H9 (cell line): Measurements from ENCODE around the gene KAT6B. TPM values are rescaled to one million over a fixed set of nuclear protein-coding genes. Genes with fewer than 3 reads are reported as not detected.

Experiments
- DNase-seq: peaks from one replicate; pipeline ENCODE4 v3.0.0-alpha.2; 2017
- H2AFZ ChIP-seq: one replicate; pipeline ENCODE4 v1.6.1; 2013; ENCODE audit warnings: mild to moderate bottlenecking, low read length, control low read depth, moderate library complexity
- H2AK5ac ChIP-seq: 2 replicates; pipeline ENCODE4 v1.6.1; 2013; ENCODE audit warnings: low read length, control low read depth, mixed read lengths; ENCODE audit not compliant: insufficient read length
- H2BK120ac ChIP-seq: one replicate; pipeline ENCODE4 v1.6.1; 2013; ENCODE audit warnings: low read depth, mild to moderate bottlenecking, low read length, control low read depth, inconsistent platforms; ENCODE audit not compliant: poor library complexity, severe bottlenecking
- H2BK12ac ChIP-seq: 2 replicates; pipeline ENCODE4 v1.6.1; 2013; ENCODE audit warnings: low read length, control low read depth, mixed read lengths, low read depth; ENCODE audit not compliant: insufficient read length
- H2BK15ac ChIP-seq: 2 replicates; pipeline ENCODE4 v1.6.1; 2013; ENCODE audit warnings: low read depth, low read length, control low read depth
- H2BK20ac ChIP-seq: one replicate; pipeline ENCODE4 v1.6.1; 2013; ENCODE audit warnings: low read depth, mild to moderate bottlenecking, low read length, control low read depth, inconsistent platforms; ENCODE audit not compliant: poor library complexity, severe bottlenecking
- H2BK5ac ChIP-seq: 2 replicates; pipeline ENCODE4 v1.6.1; 2013; ENCODE audit warnings: low read length, control low read depth, mixed read lengths; ENCODE audit not compliant: insufficient read length
- H3K14ac ChIP-seq: 2 replicates; pipeline ENCODE4 v1.6.1; 2013; ENCODE audit warnings: low read length, control low read depth; ENCODE audit not compliant: insufficient read depth
- H3K18ac ChIP-seq: 2 replicates; pipeline ENCODE4 v1.6.1; 2013; ENCODE audit warnings: low read depth, mild to moderate bottlenecking, mixed read lengths, low read length, control low read depth; ENCODE audit not compliant: insufficient read length
- H3K23ac ChIP-seq: 2 replicates; pipeline ENCODE4 v1.6.1; 2013; ENCODE audit warnings: low read length, control low read depth, mixed read lengths, low read depth; ENCODE audit not compliant: insufficient read length
- H3K23me2 ChIP-seq: 2 replicates; pipeline ENCODE4 v1.6.1; 2013; ENCODE audit warnings: low read depth, mild to moderate bottlenecking, mixed read lengths, low read length, control low read depth; ENCODE audit not compliant: insufficient read length, poor library complexity, severe bottlenecking
- H3K27ac ChIP-seq: 2 replicates; pipeline ENCODE4 v1.5.1; 2013; ENCODE audit warnings: low read length, control low read depth, mixed read lengths, low read depth; ENCODE audit not compliant: insufficient read length
- H3K27me3 ChIP-seq: 2 replicates; pipeline ENCODE4 v1.6.1; 2013; ENCODE audit warnings: low read length, control low read depth, inconsistent platforms; ENCODE audit not compliant: insufficient read depth
- H3K4ac ChIP-seq: 2 replicates; pipeline ENCODE4 v1.6.1; 2013; ENCODE audit warnings: low read depth, mild to moderate bottlenecking, control low read depth, inconsistent platforms, low read length, moderate library complexity
- H3K4me1 ChIP-seq: 2 replicates; pipeline ENCODE4 v1.6.1; 2013; ENCODE audit warnings: low read length, control low read depth, inconsistent platforms; ENCODE audit not compliant: insufficient read depth
- H3K4me2 ChIP-seq: 2 replicates; pipeline ENCODE4 v1.6.1; 2013; ENCODE audit warnings: low read length, control low read depth, mixed read lengths; ENCODE audit not compliant: insufficient read length, insufficient read depth
- H3K56ac ChIP-seq: 2 replicates; pipeline ENCODE4 v1.6.1; 2013; ENCODE audit warnings: low read depth, mild to moderate bottlenecking, mixed read lengths, low read length, control low read depth; ENCODE audit not compliant: insufficient read length
- H3K79me1 ChIP-seq: 2 replicates; pipeline ENCODE4 v1.6.1; 2013; ENCODE audit warnings: low read depth, mild to moderate bottlenecking, moderate library complexity, low read length, control low read depth, inconsistent platforms; ENCODE audit not compliant: insufficient read depth, poor library complexity, severe bottlenecking
- H3K79me2 ChIP-seq: 2 replicates; pipeline ENCODE4 v1.6.1; 2013; ENCODE audit warnings: low read length, control low read depth, inconsistent platforms; ENCODE audit not compliant: insufficient read depth
- H3K9ac ChIP-seq: 2 replicates; pipeline ENCODE4 v1.6.1; 2013; ENCODE audit warnings: low read length, control low read depth, mixed read lengths; ENCODE audit not compliant: insufficient read length; ENCODE audit errors: extremely low read depth
- H3K9me3 ChIP-seq: one replicate; pipeline ENCODE4 v1.6.1; 2013; ENCODE audit warnings: low read depth, low read length, inconsistent platforms; ENCODE audit not compliant: control insufficient read depth
- H3T11ph ChIP-seq: one replicate; pipeline ENCODE4 v1.6.1; 2013; ENCODE audit warnings: mild to moderate bottlenecking, low read length, control low read depth, inconsistent platforms
- H4K20me1 ChIP-seq: one replicate; pipeline ENCODE4 v1.6.1; 2013; ENCODE audit not compliant: control insufficient read depth, insufficient read length, insufficient read depth
- H4K5ac ChIP-seq: 2 replicates; pipeline ENCODE4 v1.6.1; 2013; ENCODE audit warnings: low read depth, mild to moderate bottlenecking, mixed read lengths, low read length, control low read depth; ENCODE audit not compliant: insufficient read length
- H4K8ac ChIP-seq: replicated peaks from 2 replicates; pipeline ENCODE4 v1.6.1; 2013; ENCODE audit warnings: low read length, control low read depth, mixed read lengths, low read depth; ENCODE audit not compliant: insufficient read length
- H4K91ac ChIP-seq: 2 replicates; pipeline ENCODE4 v1.6.1; 2013; ENCODE audit warnings: low read depth, mild to moderate bottlenecking, moderate library complexity, mixed read lengths, low read length, control low read depth; ENCODE audit not compliant: insufficient read length
- H3K27ac Mint-ChIP-seq, 3 experiments: 2 replicates in 2 of 3; 3 replicates in 1 of 3; pipeline ENCODE4 v1.8.0; 2020 to 2021; ENCODE audit warnings: mixed read lengths in 3 of 3, mild to moderate bottlenecking in 1 of 3, moderate library complexity in 1 of 3
- H3K27me3 Mint-ChIP-seq: 2 replicates; pipeline ENCODE4 v1.8.0; 2021; ENCODE audit warnings: low read depth, mild to moderate bottlenecking, moderate library complexity, mixed read lengths
- H3K36me3 Mint-ChIP-seq, 3 experiments: 2 replicates in 2 of 3; 3 replicates in 1 of 3; pipeline ENCODE4 v1.8.0; 2020 to 2021; ENCODE audit warnings: low read depth in 3 of 3, mixed read lengths in 3 of 3; ENCODE audit not compliant: insufficient read depth in 1 of 3
- H3K4me1 Mint-ChIP-seq, 2 experiments: 2 replicates each; pipeline ENCODE4 v1.8.0; 2020; ENCODE audit warnings: mixed read lengths in 2 of 2
- H3K4me3 Mint-ChIP-seq, 2 experiments: 2 replicates in 1 of 2; 3 replicates in 1 of 2; pipeline ENCODE4 v1.8.0; 2020 to 2021; ENCODE audit warnings: mild to moderate bottlenecking in 2 of 2, mixed read lengths in 2 of 2, moderate library complexity in 1 of 2
- H3K9me3 Mint-ChIP-seq, 2 experiments: 2 replicates in 1 of 2; 3 replicates in 1 of 2; pipeline ENCODE4 v1.8.0; 2020; ENCODE audit warnings: mild to moderate bottlenecking in 2 of 2, mixed read lengths in 2 of 2, moderate library complexity in 1 of 2
- CTCF ChIP-seq: fragments of 200-600 bp; sonication (generic); conservative IDR thresholded peaks from 3 replicates; pipeline ENCODE4 v1.8.0; 2021; ENCODE audit warnings: antibody characterized with exemption, mild to moderate bottlenecking
- WGBS: extraction: QIAGEN DNeasy Blood & Tissue Kit; methylation state at CpG from one replicate; pipeline ENCODE4 v1.1.7; 2013; ENCODE audit warnings: missing lambda C conversion rate, low lambda C conversion rate, mixed read lengths; ENCODE audit not compliant: insufficient read length; ENCODE audit errors: extremely low coverage; 5-methylcytosine and 5-hydroxymethylcytosine counted together
- total RNA-seq: library from RNA; stranded (reverse); gene quantifications from 2 replicates; pipeline ENCODE4 v1.2.1, GENCODE V29; 2021

The KAT6B gene
- total RNA-seq, 1 experiment from 2014 or later: 34.2 TPM

- Histone ChIP-seq H2BK120ac (no peak overlapping the region), H3K4me2 (no peak overlapping the region), H3K56ac (no peak overlapping the region), H3K14ac (no peak overlapping the region), H3K18ac (no peak overlapping the region), H3K9me3 (no peaks in the 10 kb centered on the region), H2BK15ac (no peak overlapping the region), H3K4me1 (peaks cover 3% of the 10 kb centered on the region; the same call in 1 of the 2 replicates), H2AFZ (no peak overlapping the region), H2AK5ac (no peak overlapping the region), H3K23ac (no peak overlapping the region), H4K91ac (no peak overlapping the region), H4K8ac (no peak overlapping the region), H3K23me2 (no peaks in the 10 kb centered on the region), H3T11ph (no peak overlapping the region), H2BK20ac (no peak overlapping the region), H3K79me2 (no peaks in the 10 kb centered on the region), H2BK12ac (no peak overlapping the region), H3K9ac (no peak overlapping the region), H3K27me3 (no peaks in the 10 kb centered on the region), H3K79me1 (no peaks in the 10 kb centered on the region), H3K4ac (no peak overlapping the region), H4K20me1 (no peaks in the 10 kb centered on the region), H2BK5ac (no peak overlapping the region), H4K5ac (no peak overlapping the region), H3K27ac (no peak overlapping the region)
- no peaks in the 10 kb centered on the region for H3K36me3 Mint-ChIP-seq
- H3K4me3 Mint-ChIP-seq: no peak overlapping the region
- peaks cover 14 to 18% of the 10 kb centered on the region in 2 experiments for H3K4me1 Mint-ChIP-seq
- no peaks in the 10 kb centered on the region for H3K9me3 Mint-ChIP-seq
- DNase-seq: no peak
- H3K27ac Mint-ChIP-seq: no peak overlapping the region
- WGBS: no CpG with 5 or more reads among the region's 2 CpGs
- no peak for TF ChIP-seq CTCF
- no peaks in the 10 kb centered on the region for H3K27me3 Mint-ChIP-seq
These were observed 43.2 kb downstream of the KAT6B start for GRCh38 chr10:74869635-74870034.
